ENCODE measurements around the gene FGF18. TPM values are rescaled to one million over a fixed set of nuclear protein-coding genes. Genes with fewer than 3 reads are reported as not detected.
"Not testable (repeated sequence)": the region's sequence is repeated elsewhere in the genome, so short reads cannot be mapped to it uniquely, and the experiment has no call there.

The FGF18 gene
- total RNA-seq, 4 donors from 2014 or later = 0.20 TPM; not detected in 3

GRCh38 chr5:171401167-171401947, 18.1 kb upstream of the FGF18 start:
- TF ChIP-seq CTCF (IDR thresholded peaks at IDR 0.05 in 4 of 5, conservative IDR thresholded peaks at IDR 0.05 in 1 of 5) (no peak), POLR2A (IDR thresholded peaks at IDR 0.05) (no peak)
- H3K27me3 ChIP-seq = no peaks in the 10 kb centered on the region

GRCh38 chr5:171402751-171403150, 16.7 kb upstream of the FGF18 start:
- H3K9me3 ChIP-seq; H3K27me3 ChIP-seq; H3K27ac ChIP-seq; DNase-seq; intact Hi-C loops (cut with DNase I; ENCODE audit: low total_unique reads); H3K4me3 ChIP-seq; H3K4me1 ChIP-seq; ATAC-seq: not testable (repeated sequence)
- in situ Hi-C loops (cut with MboI; ENCODE audit: low sequenced_read_pairs in 4 of 4) = loop anchor here (25.0 kb wide), 2 partner anchors 485 to 635 kb away; no protein-coding TSS in a partner anchor
- peaks cover under 1 to 51% of the 10 kb centered on the region in 2 donors for H3K36me3 ChIP-seq

More at GRCh38 chr5:171401167-171401947, 18.1 kb upstream of the FGF18 start:
- Histone ChIP-seq H3K9me3 (no peaks in the 10 kb centered on the region), H3K4me3 (no peak overlapping the region), H3K36me3 (peaks cover 0 to 48% of the 10 kb centered on the region in 2 donors), H3K4me1 (no peaks in the 10 kb centered on the region), H3K27ac (no peak overlapping the region)
- no peak for DNase-seq
- ATAC-seq = no peak
- intact Hi-C loops (cut with DNase I; ENCODE audit: low total_unique reads) (no loop called here), in situ Hi-C loops (cut with MboI; ENCODE audit: low sequenced_read_pairs in 4 of 4) (loop anchor here (25.0 kb wide), 2 partner anchors 486 to 636 kb away; no protein-coding TSS in a partner anchor)

- Histone ChIP-seq H3K27me3 (no peaks in the 10 kb centered on the region), H3K4me3 (no peak overlapping the region), H3K9me3 (no peaks in the 10 kb centered on the region), H3K27ac (no peak overlapping the region), H3K4me1 (no peaks in the 10 kb centered on the region), H3K36me3 (peaks cover 5 to 64% of the 10 kb centered on the region in 2 donors)
- ATAC-seq (no peak), DNase-seq (no peak)
- intact Hi-C loops (cut with DNase I; ENCODE audit: low total_unique reads) = no loop called here
- in situ Hi-C loops (cut with MboI; ENCODE audit: low sequenced_read_pairs in 4 of 4) = loop anchor here (25.0 kb wide), 2 partner anchors 482 to 632 kb away; no protein-coding TSS in a partner anchor
- TF ChIP-seq CTCF (IDR thresholded peaks at IDR 0.05 in 4 of 5, conservative IDR thresholded peaks at IDR 0.05 in 1 of 5) (no peak), POLR2A (IDR thresholded peaks at IDR 0.05) (no peak)
These were observed 13.8 kb upstream of the FGF18 start for GRCh38 chr5:171405615-171406014.

- intact Hi-C loops (cut with DNase I; ENCODE audit: low total_unique reads) = no loop called here
- TF ChIP-seq POLR2A (IDR thresholded peaks at IDR 0.05) = no peak
- TF ChIP-seq CTCF (IDR thresholded peaks at IDR 0.05 in 4 of 5, conservative IDR thresholded peaks at IDR 0.05 in 1 of 5) = no peak
- Histone ChIP-seq H3K27ac (no peak overlapping the region), H3K4me1 (no peaks in the 10 kb centered on the region), H3K4me3 (no peak overlapping the region), H3K9me3 (no peaks in the 10 kb centered on the region), H3K27me3 (no peaks in the 10 kb centered on the region), H3K36me3 (peaks cover 5 to 61% of the 10 kb centered on the region in 2 donors)
- in situ Hi-C loops (cut with MboI; ENCODE audit: low sequenced_read_pairs in 4 of 4) = loop anchor here (25.0 kb wide), 2 partner anchors 480 to 630 kb away; no protein-coding TSS in a partner anchor
- no peak for DNase-seq
- ATAC-seq = no peak
These were observed 12.2 kb upstream of the FGF18 start for GRCh38 chr5:171407234-171407633.

All from gastrocnemius medialis (tissue), 4 donors.